GM18511 (cell line): Measurements from ENCODE around the gene PARVB.

ENCODE experiments used
- ATAC-seq: cut with Tn5 transposase; IDR thresholded peaks from one replicate; pipeline ENCODE4 v1.9.1; 2021; ENCODE audit warnings: mild to moderate bottlenecking, moderate library complexity; ENCODE audit not compliant: unreplicated experiment

Gene PARVB

GRCh38 chr22:44026630-44027511, 2.8 kb downstream of the PARVB start:
- peak; percentile 60 for ATAC-seq

- ATAC-seq, result no peak
Observed at GRCh38 chr22:44028091-44028490, 4.0 kb downstream of the PARVB start.

- ATAC-seq, result no peak
Observed at GRCh38 chr22:44029069-44029468, 5.0 kb downstream of the PARVB start.

- ATAC-seq, result no peak
Observed at GRCh38 chr22:44030051-44030701, 6.1 kb downstream of the PARVB start.

- ATAC-seq, result no peak
Observed at GRCh38 chr22:44030702-44031082, 6.6 kb downstream of the PARVB start.

- no peak for ATAC-seq
Observed at GRCh38 chr22:44031158-44031952, 7.3 kb downstream of the PARVB start.

GRCh38 chr22:44032126-44032730, 8.1 kb downstream of the PARVB start:
- ATAC-seq, result no peak

GRCh38 chr22:44033287-44033686, 9.2 kb downstream of the PARVB start:
- no peak for ATAC-seq

GRCh38 chr22:44033694-44034093, 9.6 kb downstream of the PARVB start:
- no peak for ATAC-seq

- ATAC-seq, result no peak
Observed at GRCh38 chr22:44037519-44038375, 13.6 kb downstream of the PARVB start.

- no peak for ATAC-seq
Observed at GRCh38 chr22:44039566-44040171, 15.6 kb downstream of the PARVB start.

GRCh38 chr22:44042249-44043218, 18.4 kb downstream of the PARVB start:
- ATAC-seq, result peak; percentile 75

GRCh38 chr22:44045145-44045544, 21.0 kb downstream of the PARVB start:
- ATAC-seq, result no peak

- no peak for ATAC-seq
Observed at GRCh38 chr22:44046485-44047141, 22.5 kb downstream of the PARVB start.

- ATAC-seq, result no peak
Observed at GRCh38 chr22:44047891-44048301, 23.8 kb downstream of the PARVB start.

- ATAC-seq, result no peak
Observed at GRCh38 chr22:44049486-44050231, 25.6 kb downstream of the PARVB start.

GRCh38 chr22:44050766-44051355, 26.8 kb downstream of the PARVB start:
- ATAC-seq, result no peak
